ENCODE measurements around the gene SLC24A4.

The SLC24A4 gene

GRCh38 chr14:92452471-92452870 lies 129.5 kb downstream of the SLC24A4 start:
- no peaks in the 10 kb centered on the region for H3F3A ChIP-seq (ENCODE audit: insufficient read depth)
- no peak overlapping the region for H3K9ac ChIP-seq (ENCODE audit: low read length)
- no peaks in the 10 kb centered on the region for H3K9me2 ChIP-seq (replicated peaks; ENCODE audit: insufficient read depth, low read length)
- no peak overlapping the region for H3K4me3 ChIP-seq (ENCODE audit: insufficient read depth, low read length, poor library complexity, severe bottlenecking)
- H3K27ac ChIP-seq (ENCODE audit: low read depth, low read length) = no peak overlapping the region
- no peaks in the 10 kb centered on the region for H3K36me3 ChIP-seq (ENCODE audit: low read length)
- no peaks in the 10 kb centered on the region for H3K9me3 ChIP-seq (ENCODE audit: insufficient read depth, low read length)
- no peaks in the 10 kb centered on the region for H3K79me2 ChIP-seq (ENCODE audit: insufficient read depth, low read length)
- no peak for TF ChIP-seq EZH2phosphoT487 (conservative IDR thresholded peaks at IDR 0.05; ENCODE audit: low read length)
- TF ChIP-seq CTCF (IDR thresholded peaks at IDR 0.05; ENCODE audit: insufficient read depth, low read length, poor library complexity, severe bottlenecking) = no peak
- H3K4me2 ChIP-seq (ENCODE audit: low read depth, low read length, poor library complexity, severe bottlenecking) = no peak overlapping the region
- H4K20me1 ChIP-seq (ENCODE audit: low read depth, low read length) = no peaks in the 10 kb centered on the region
- H2AFZ ChIP-seq (ENCODE audit: low read depth, low read length, severe bottlenecking) = no peak overlapping the region
- no peaks in the 10 kb centered on the region for H3K27me3 ChIP-seq (ENCODE audit: low read length)

- Histone ChIP-seq H4K20me1 (ENCODE audit: low read depth, low read length) (no peaks in the 10 kb centered on the region), H3K9me2 (replicated peaks; ENCODE audit: insufficient read depth, low read length) (no peaks in the 10 kb centered on the region), H3K79me2 (ENCODE audit: insufficient read depth, low read length) (no peaks in the 10 kb centered on the region), H3K36me3 (ENCODE audit: low read length) (no peaks in the 10 kb centered on the region), H2AFZ (ENCODE audit: low read depth, low read length, severe bottlenecking) (no peak overlapping the region), H3F3A (ENCODE audit: insufficient read depth) (no peaks in the 10 kb centered on the region), H3K27ac (ENCODE audit: low read depth, low read length) (no peak overlapping the region), H3K27me3 (ENCODE audit: low read length) (no peaks in the 10 kb centered on the region), H3K4me3 (ENCODE audit: insufficient read depth, low read length, poor library complexity, severe bottlenecking) (no peak overlapping the region), H3K9ac (ENCODE audit: low read length) (no peak overlapping the region), H3K4me2 (ENCODE audit: low read depth, low read length, poor library complexity, severe bottlenecking) (no peak overlapping the region), H3K9me3 (ENCODE audit: insufficient read depth, low read length) (no peaks in the 10 kb centered on the region)
- no peak for TF ChIP-seq CTCF (IDR thresholded peaks at IDR 0.05; ENCODE audit: insufficient read depth, low read length, poor library complexity, severe bottlenecking)
- TF ChIP-seq EZH2phosphoT487 (conservative IDR thresholded peaks at IDR 0.05; ENCODE audit: low read length) = no peak
These were observed 130.7 kb downstream of the SLC24A4 start for GRCh38 chr14:92453691-92454090.

GRCh38 chr14:92455231-92455630 lies 132.3 kb downstream of the SLC24A4 start:
- H3K4me2 ChIP-seq (ENCODE audit: low read depth, low read length, poor library complexity, severe bottlenecking) = no peak overlapping the region
- no peak overlapping the region for H2AFZ ChIP-seq (ENCODE audit: low read depth, low read length, severe bottlenecking)
- H3K4me3 ChIP-seq (ENCODE audit: insufficient read depth, low read length, poor library complexity, severe bottlenecking) = no peak overlapping the region
- TF ChIP-seq CTCF (IDR thresholded peaks at IDR 0.05; ENCODE audit: insufficient read depth, low read length, poor library complexity, severe bottlenecking) = no peak
- TF ChIP-seq EZH2phosphoT487 (conservative IDR thresholded peaks at IDR 0.05; ENCODE audit: low read length) = no peak
- H3K9me3 ChIP-seq (ENCODE audit: insufficient read depth, low read length) = no peaks in the 10 kb centered on the region
- H3K79me2 ChIP-seq (ENCODE audit: insufficient read depth, low read length) = no peaks in the 10 kb centered on the region
- H3K27ac ChIP-seq (ENCODE audit: low read depth, low read length) = no peak overlapping the region
- no peaks in the 10 kb centered on the region for H4K20me1 ChIP-seq (ENCODE audit: low read depth, low read length)
- no peak overlapping the region for H3K9ac ChIP-seq (ENCODE audit: low read length)
- no peaks in the 10 kb centered on the region for H3K27me3 ChIP-seq (ENCODE audit: low read length)
- H3K36me3 ChIP-seq (ENCODE audit: low read length) = no peaks in the 10 kb centered on the region
- no peaks in the 10 kb centered on the region for H3F3A ChIP-seq (ENCODE audit: insufficient read depth)
- H3K9me2 ChIP-seq (replicated peaks; ENCODE audit: insufficient read depth, low read length) = no peaks in the 10 kb centered on the region
